Measurements from ENCODE around the gene RASSF7.

The RASSF7 gene

DNA sequence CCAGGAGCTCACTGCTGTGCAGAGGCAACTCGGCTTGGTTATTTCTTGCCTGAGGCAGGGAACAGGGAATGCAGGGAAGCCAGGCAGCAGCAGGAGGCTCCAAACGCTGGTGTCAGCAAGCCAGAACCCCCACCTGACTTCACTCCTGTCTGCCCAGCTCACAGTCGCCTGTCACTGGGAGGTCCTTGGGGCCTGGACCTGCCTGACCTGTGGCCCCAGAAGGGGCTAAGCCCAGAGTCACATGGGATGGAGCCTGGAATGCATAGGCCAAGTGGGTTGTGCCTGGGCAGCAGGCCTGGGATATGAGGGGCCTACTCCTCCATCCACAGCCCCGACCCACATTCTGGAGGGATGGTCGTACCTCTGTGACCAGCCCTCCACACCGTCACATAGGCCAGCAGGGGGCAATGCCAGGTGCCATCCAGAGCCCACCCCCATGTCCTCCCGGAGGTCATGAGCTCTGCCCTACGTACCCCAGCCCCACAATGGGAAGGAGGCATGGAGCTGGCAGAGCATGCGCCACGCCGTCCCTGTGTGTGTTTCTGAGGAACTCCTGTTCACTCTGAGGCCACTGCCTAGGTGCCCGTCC lies 5.2 kb downstream of the RASSF7 start:
- no peak for TF ChIP-seq CTCF (IDR thresholded peaks at IDR 0.05; ENCODE audit: borderline replicate concordance, control extremely low read depth, extremely low read depth, insufficient read depth, missing control alignments)
- in situ Hi-C loops (cut with MboI; ENCODE audit: low sequenced_read_pairs, unreplicated experiment) = no loop called here
- DNase-seq (ENCODE audit: low spot score) = no peak

DNA sequence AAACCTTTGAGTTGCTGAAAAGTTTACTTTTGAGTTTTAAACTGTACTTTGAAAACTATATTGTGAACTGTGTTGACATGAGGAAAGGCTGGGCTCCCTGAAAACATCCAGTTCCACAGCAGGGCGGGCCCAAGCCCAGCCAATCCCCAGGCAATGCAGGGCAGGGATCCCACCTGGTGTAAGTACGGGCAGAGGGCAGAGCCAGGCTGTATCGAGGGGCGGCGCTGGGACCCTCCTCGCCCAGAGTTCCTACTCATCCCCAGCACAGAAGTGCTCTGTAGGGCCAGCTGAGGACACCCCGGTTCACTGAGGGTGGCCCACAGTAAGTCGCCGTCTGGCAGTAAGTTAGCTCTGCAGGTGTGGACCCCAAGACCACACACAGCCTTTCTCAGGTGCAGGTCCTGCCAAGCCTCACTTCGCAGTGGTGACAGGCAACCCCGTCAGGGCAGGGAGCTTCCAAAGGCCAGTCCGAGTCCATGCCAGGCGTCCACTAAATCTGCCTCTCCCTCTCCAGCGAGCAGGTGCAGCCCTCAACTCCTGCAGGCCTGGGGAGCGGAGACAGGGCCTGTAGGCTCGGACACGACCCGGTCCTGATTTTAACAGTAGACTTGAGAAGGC lies 6.3 kb downstream of the RASSF7 start:
- DNase-seq (ENCODE audit: low spot score) = no peak
- in situ Hi-C loops (cut with MboI; ENCODE audit: low sequenced_read_pairs, unreplicated experiment) = no loop called here
- no peak for TF ChIP-seq CTCF (IDR thresholded peaks at IDR 0.05; ENCODE audit: borderline replicate concordance, control extremely low read depth, extremely low read depth, insufficient read depth, missing control alignments)

DNA sequence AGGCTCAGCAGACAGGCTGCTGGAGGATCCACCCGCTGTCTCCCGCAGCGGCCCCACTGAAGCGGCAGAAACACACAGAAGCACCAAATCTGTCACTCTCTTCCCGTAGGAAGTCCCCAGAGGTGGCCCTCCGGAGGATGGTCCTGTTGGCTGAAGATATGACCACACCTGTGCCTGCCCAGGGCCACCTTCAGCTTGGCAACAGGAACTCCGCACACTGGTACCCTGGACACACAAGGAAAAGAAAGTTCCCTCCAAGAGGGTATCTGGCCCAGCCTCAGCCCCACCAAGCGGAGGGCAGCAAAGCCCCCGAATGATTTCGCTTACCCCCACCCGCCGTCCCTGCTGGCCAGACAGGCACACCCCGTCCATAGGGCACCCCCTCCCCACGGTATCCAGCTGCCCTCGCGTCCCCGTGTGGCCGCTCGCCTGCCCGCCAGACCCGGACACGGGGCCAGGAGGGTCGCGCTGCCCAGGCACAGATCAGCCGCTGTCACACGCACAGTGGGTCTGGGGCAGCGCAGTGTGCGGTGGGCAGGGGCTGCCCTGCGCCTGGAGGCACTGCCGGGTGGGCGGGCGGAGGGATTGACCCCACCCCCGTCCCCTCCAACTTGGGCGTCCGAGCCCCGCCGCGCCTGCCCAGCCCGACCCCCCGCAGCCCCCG lies 7.0 kb downstream of the RASSF7 start:
- DNase-seq (ENCODE audit: low spot score) = no peak
- in situ Hi-C loops (cut with MboI; ENCODE audit: low sequenced_read_pairs, unreplicated experiment) = no loop called here
- TF ChIP-seq CTCF (IDR thresholded peaks at IDR 0.05; ENCODE audit: borderline replicate concordance, control extremely low read depth, extremely low read depth, insufficient read depth, missing control alignments) = no peak

GRCh38 chr11:568306-569157 lies 7.8 kb downstream of the RASSF7 start:
- peak; percentile 98 for DNase-seq (ENCODE audit: low spot score)
- TF ChIP-seq CTCF (IDR thresholded peaks at IDR 0.05; ENCODE audit: borderline replicate concordance, control extremely low read depth, extremely low read depth, insufficient read depth, missing control alignments) = no peak
- in situ Hi-C loops (cut with MboI; ENCODE audit: low sequenced_read_pairs, unreplicated experiment) = no loop called here

DNA sequence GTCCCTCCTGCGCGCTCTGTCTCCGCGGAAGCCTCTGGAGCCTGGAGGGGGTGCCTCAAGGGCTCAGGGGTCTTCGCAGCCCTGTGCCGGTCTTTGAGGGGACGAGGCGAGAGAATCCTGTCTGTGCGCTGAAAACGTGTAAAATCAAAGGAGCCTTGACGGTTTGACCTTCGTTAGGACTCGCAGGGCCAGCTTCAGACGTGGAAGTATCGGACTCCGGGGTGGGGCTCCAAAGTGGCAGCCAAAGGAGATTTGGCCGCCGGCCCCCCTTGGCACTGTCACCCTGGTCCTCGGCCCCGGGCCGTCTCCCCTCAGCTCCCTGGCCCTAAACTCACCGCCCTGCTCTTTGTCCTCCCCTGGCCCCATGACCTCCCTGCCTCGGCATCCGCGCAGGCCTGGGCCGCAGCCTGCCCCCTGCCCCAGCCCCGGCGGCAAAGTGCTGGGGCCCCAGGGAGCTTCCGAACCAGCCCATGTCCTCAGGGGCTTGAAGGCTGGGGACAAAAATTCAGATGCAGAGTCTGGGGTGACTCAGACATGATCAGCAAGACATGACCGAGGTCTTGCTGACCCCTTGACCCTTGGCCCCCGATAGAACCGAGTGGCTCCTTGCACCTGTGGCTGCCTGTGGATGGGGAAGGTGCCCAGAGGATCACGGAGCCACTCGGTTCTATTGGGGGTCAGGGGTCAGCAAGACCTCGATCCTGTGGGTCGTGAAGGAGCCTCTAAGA lies 8.6 kb downstream of the RASSF7 start:
- no peak for TF ChIP-seq CTCF (IDR thresholded peaks at IDR 0.05; ENCODE audit: borderline replicate concordance, control extremely low read depth, extremely low read depth, insufficient read depth, missing control alignments)
- no peak for DNase-seq (ENCODE audit: low spot score)
- in situ Hi-C loops (cut with MboI; ENCODE audit: low sequenced_read_pairs, unreplicated experiment) = no loop called here

- no peak for DNase-seq (ENCODE audit: low spot score)
- TF ChIP-seq CTCF (IDR thresholded peaks at IDR 0.05; ENCODE audit: borderline replicate concordance, control extremely low read depth, extremely low read depth, insufficient read depth, missing control alignments) = no peak
- in situ Hi-C loops (cut with MboI; ENCODE audit: low sequenced_read_pairs, unreplicated experiment) = no loop called here
Observed at GRCh38 chr11:571802-572185, 11.0 kb downstream of the RASSF7 start.

Measured in GM13976 (cell line).